Endothelial cell (in vitro differentiated cells): ENCODE measurements around the gene MAML2. TPM values are rescaled to one million over a fixed set of nuclear protein-coding genes. Genes with fewer than 3 reads are reported as not detected.
A peak's percentile ranks its signal among the peaks of the same experiment; 100 is the strongest.

Experiments used
- DNase-seq: peaks from one replicate; pipeline ENCODE4 v3.0.0; 2021; ENCODE audit warnings: low spot score
- H3K27ac Mint-ChIP-seq: one replicate; pipeline ENCODE4 v1.8.0; 2021; ENCODE audit warnings: mixed read lengths, inconsistent platforms; ENCODE audit not compliant: unreplicated experiment
- H3K27me3 Mint-ChIP-seq: one replicate; pipeline ENCODE4 v1.8.0; 2021; ENCODE audit warnings: mild to moderate bottlenecking, moderate library complexity, mixed read lengths, inconsistent platforms; ENCODE audit not compliant: unreplicated experiment
- H3K36me3 Mint-ChIP-seq: one replicate; pipeline ENCODE4 v1.8.0; 2021; ENCODE audit warnings: mild to moderate bottlenecking, low read depth, mixed read lengths, inconsistent platforms; ENCODE audit not compliant: unreplicated experiment
- H3K4me1 Mint-ChIP-seq: one replicate; pipeline ENCODE4 v1.8.0; 2021; ENCODE audit warnings: mild to moderate bottlenecking, mixed read lengths, inconsistent platforms; ENCODE audit not compliant: unreplicated experiment
- H3K4me3 Mint-ChIP-seq: one replicate; pipeline ENCODE4 v1.8.0; 2021; ENCODE audit warnings: mild to moderate bottlenecking, mixed read lengths, inconsistent platforms; ENCODE audit not compliant: unreplicated experiment
- H3K9me3 Mint-ChIP-seq: one replicate; pipeline ENCODE4 v1.8.0; 2021; ENCODE audit warnings: mixed read lengths, inconsistent platforms; ENCODE audit not compliant: unreplicated experiment
- CTCF ChIP-seq: fragments of 200-600 bp; sonication (generic); IDR thresholded peaks from one replicate; pipeline ENCODE4 v1.5.0; 2021; ENCODE audit warnings: antibody characterized with exemption; ENCODE audit not compliant: unreplicated experiment
- total RNA-seq: library from RNA; stranded (reverse); fragmentation: NEBNext Ultra II Directional; extraction: Animal tissue kit (Norgen Biotek cat#: 25700); gene quantifications from one replicate; pipeline ENCODE4 v1.2.1, GENCODE V29; 2021; ENCODE audit not compliant: unreplicated experiment

Gene MAML2
- total RNA-seq, 1 donor from 2014 or later: 6.2 TPM

- no peaks in the 10 kb centered on the region for H3K36me3 Mint-ChIP-seq
- H3K27me3 Mint-ChIP-seq: no peaks in the 10 kb centered on the region
- H3K27ac Mint-ChIP-seq: no peak overlapping the region
- no peaks in the 10 kb centered on the region for H3K9me3 Mint-ChIP-seq
- peak; percentile 66 for TF ChIP-seq CTCF
- H3K4me1 Mint-ChIP-seq: peaks cover 22% of the 10 kb centered on the region
- no peak for DNase-seq
- no peak overlapping the region for H3K4me3 Mint-ChIP-seq
These were observed 287.9 kb downstream of the MAML2 start for GRCh38 chr11:96054870-96055705.

GRCh38 chr11:96052921-96053651, 289.9 kb downstream of the MAML2 start:
- no peak for DNase-seq
- TF ChIP-seq CTCF: no peak
- Mint-ChIP-seq H3K27ac (no peak overlapping the region), H3K27me3 (no peaks in the 10 kb centered on the region), H3K9me3 (no peaks in the 10 kb centered on the region), H3K4me1 (peaks cover 22% of the 10 kb centered on the region), H3K36me3 (no peaks in the 10 kb centered on the region), H3K4me3 (no peak overlapping the region)

GRCh38 chr11:96051820-96052219, 291.2 kb downstream of the MAML2 start:
- peaks cover 20% of the 10 kb centered on the region for H3K4me1 Mint-ChIP-seq
- DNase-seq: no peak
- no peak for TF ChIP-seq CTCF
- no peak overlapping the region for H3K27ac Mint-ChIP-seq
- H3K9me3 Mint-ChIP-seq: no peaks in the 10 kb centered on the region
- no peaks in the 10 kb centered on the region for H3K36me3 Mint-ChIP-seq
- no peak overlapping the region for H3K4me3 Mint-ChIP-seq
- peaks cover 2% of the 10 kb centered on the region for H3K27me3 Mint-ChIP-seq

GRCh38 chr11:96050435-96051182, 292.4 kb downstream of the MAML2 start:
- Mint-ChIP-seq H3K4me1 (peaks cover 21% of the 10 kb centered on the region), H3K27ac (no peak overlapping the region), H3K36me3 (no peaks in the 10 kb centered on the region), H3K4me3 (no peak overlapping the region), H3K27me3 (peaks cover 2% of the 10 kb centered on the region), H3K9me3 (no peaks in the 10 kb centered on the region)
- no peak for TF ChIP-seq CTCF
- no peak for DNase-seq
